Superior temporal gyrus (tissue), 1 donor: ENCODE results near the gene KDM4F.

Experiments
- DNase-seq: peaks from one replicate; pipeline ENCODE4 v3.0.0-alpha.2; 2016; ENCODE audit errors: extremely low spot score

Gene KDM4F

GRCh38 chr11:95065336-95065735, 16.1 kb downstream of the KDM4F start:
- peak; percentile 35 for DNase-seq

GRCh38 chr11:95066716-95067038, 17.5 kb downstream of the KDM4F start, which contains the start of gene SRSF8:
TSS of gene SRSF8 (plus strand) at chr11:95066919. CDS start at chr11:95067227, 308 bp downstream.
- no peak for DNase-seq

GRCh38 chr11:95067039-95067840, 18.0 kb downstream of the KDM4F start:
- peak; percentile 82 for DNase-seq

GRCh38 chr11:95067841-95068219, 18.6 kb downstream of the KDM4F start:
- peak; percentile 81 for DNase-seq

GRCh38 chr11:95068549-95068948, 19.3 kb downstream of the KDM4F start:
- DNase-seq: peak; percentile 88

GRCh38 chr11:95070471-95070870, 21.2 kb downstream of the KDM4F start:
- no peak for DNase-seq

GRCh38 chr11:95072948-95073347, 23.7 kb downstream of the KDM4F start:
- DNase-seq: no peak

- DNase-seq: peak; percentile 53
Measured at GRCh38 chr11:95074792-95075563, 25.8 kb downstream of the KDM4F start.

- peak; percentile 9 for DNase-seq
Measured at GRCh38 chr11:95076416-95076815, 27.2 kb downstream of the KDM4F start.

- no peak for DNase-seq
Measured at GRCh38 chr11:95076981-95077380, 27.8 kb downstream of the KDM4F start.

- no peak for DNase-seq
Measured at GRCh38 chr11:95078526-95078925, 29.3 kb downstream of the KDM4F start.

- peak; percentile 60 for DNase-seq
Measured at GRCh38 chr11:95081010-95081409, 31.8 kb downstream of the KDM4F start.

- DNase-seq: peak; percentile 85
Measured at GRCh38 chr11:95081412-95081811, 32.2 kb downstream of the KDM4F start.

GRCh38 chr11:95082576-95083001, 33.4 kb downstream of the KDM4F start:
- peak; percentile 96 for DNase-seq

GRCh38 chr11:95084509-95084908, 35.3 kb downstream of the KDM4F start:
- no peak for DNase-seq

- no peak for DNase-seq
Measured at GRCh38 chr11:95085117-95085816, 36.0 kb downstream of the KDM4F start.

GRCh38 chr11:95086151-95086550, 36.9 kb downstream of the KDM4F start:
- DNase-seq: no peak

GRCh38 chr11:95086836-95087570, 37.8 kb downstream of the KDM4F start:
- peak; percentile 9 for DNase-seq

GRCh38 chr11:95088946-95089619, 39.9 kb downstream of the KDM4F start:
- peak; percentile 86 for DNase-seq

GRCh38 chr11:95089620-95090542, 40.7 kb downstream of the KDM4F start, which contains the start of gene ENDOD1:
TSS of gene ENDOD1 (plus strand) at chr11:95089846. CDS start at chr11:95089928, 82 bp downstream.
- DNase-seq: no peak
